H1 (cell line): ENCODE data around the gene TTC21A. TPM values are rescaled to one million over a fixed set of nuclear protein-coding genes. Genes with fewer than 3 reads are reported as not detected.

Source experiments
- CTCF ChIA-PET: fragments of 300-600 bp; sonication (Branson Sonifier 250); formaldehyde crosslinking; loops from one replicate; lab custom pipeline; 2021; ENCODE audit not compliant: partially characterized antibody; lab: Charles Lee
- POLR2A ChIA-PET: fragments of 300-600 bp; sonication (Branson Sonifier 250); formaldehyde crosslinking; loops from one replicate; lab custom pipeline; 2021; ENCODE audit warnings: inconsistent platforms; ENCODE audit not compliant: partially characterized antibody; lab: Charles Lee
- DNase-seq, 2 experiments: peaks; one replicate each; pipeline versions ENCODE4 v3.0.0 to v3.0.0-alpha.2; 2010 to 2022; ENCODE audit warnings: low spot score in 2 of 2, low read depth in 1 of 2, mixed read lengths in 1 of 2
- FAIRE-seq: peaks from 2 replicates; lab custom pipeline; 2011; peaks lifted over from hg19 to GRCh38; lab: Jason Lieb, UNC
- H2AFZ ChIP-seq: 2 replicates; pipeline ENCODE4 v1.8.1; 2012; ENCODE audit warnings: low read length, inconsistent platforms
- H2AK5ac ChIP-seq: 2 replicates; pipeline ENCODE4 v1.6.1; 2013; ENCODE audit warnings: low read depth, low read length
- H2BK120ac ChIP-seq: replicated peaks from 2 replicates; pipeline ENCODE3; 2013; ENCODE audit warnings: low read depth, low read length, inconsistent platforms
- H2BK12ac ChIP-seq: 2 replicates; pipeline ENCODE4 v1.6.1; 2013; ENCODE audit warnings: low read depth, low read length
- H2BK15ac ChIP-seq: 2 replicates; pipeline ENCODE4 v1.6.1; 2013; ENCODE audit warnings: low read length
- H2BK20ac ChIP-seq: 2 replicates; pipeline ENCODE4 v1.6.1; 2013; ENCODE audit warnings: low read length
- H2BK5ac ChIP-seq: 2 replicates; pipeline ENCODE4 v1.6.1; 2013; ENCODE audit warnings: low read depth, low read length
- H3K14ac ChIP-seq: 2 replicates; pipeline ENCODE4 v1.6.1; 2013; ENCODE audit warnings: inconsistent platforms; ENCODE audit not compliant: insufficient read length
- H3K18ac ChIP-seq: 2 replicates; pipeline ENCODE4 v1.6.1; 2013; ENCODE audit warnings: low read length; ENCODE audit errors: extremely low read depth
- H3K23ac ChIP-seq: 2 replicates; pipeline ENCODE4 v1.6.1; 2013; ENCODE audit warnings: inconsistent platforms; ENCODE audit not compliant: insufficient read length
- H3K23me2 ChIP-seq: 2 replicates; pipeline ENCODE4 v1.6.1; 2013; ENCODE audit warnings: low read depth, low read length
- H3K27ac ChIP-seq: 2 replicates; pipeline ENCODE4 v1.6.1; 2011; ENCODE audit warnings: low read depth, low read length, inconsistent platforms
- H3K27me3 ChIP-seq, 4 experiments: replicated peaks in 1 of 4; 1 replicate in 1 of 4; 2 replicates in 3 of 4; pipeline versions ENCODE4 v1.6.1 to v1.8.1; 2011 to 2013; ENCODE audit warnings: low read length in 3 of 4, mild to moderate bottlenecking in 3 of 4, inconsistent platforms in 2 of 4, mixed read lengths in 2 of 4, moderate library complexity in 1 of 4; ENCODE audit not compliant: control insufficient read depth in 3 of 4, insufficient read depth in 3 of 4; ENCODE audit errors: extremely low read depth in 1 of 4
- H3K36me3 ChIP-seq, 4 experiments: 2 replicates each; pipeline versions ENCODE4 v1.6.1 to v1.8.1; 2011 to 2013; ENCODE audit warnings: mild to moderate bottlenecking in 4 of 4, low read length in 3 of 4, moderate library complexity in 2 of 4, control low read depth in 1 of 4, inconsistent platforms in 1 of 4; ENCODE audit not compliant: insufficient read depth in 4 of 4, control insufficient read depth in 2 of 4
- H3K4ac ChIP-seq: replicated peaks from 2 replicates; pipeline ENCODE3; 2013; ENCODE audit warnings: low read length, low read depth, mixed read lengths, inconsistent platforms; ENCODE audit not compliant: insufficient read length
- H3K4me1 ChIP-seq, 4 experiments: replicated peaks in 1 of 4; 1 replicate in 1 of 4; 2 replicates in 3 of 4; pipeline versions ENCODE4 v1.6.1 to v1.8.1; 2011 to 2013; ENCODE audit warnings: low read length in 3 of 4, inconsistent platforms in 2 of 4, mixed read lengths in 1 of 4; ENCODE audit not compliant: insufficient read depth in 4 of 4, control insufficient read depth in 3 of 4
- H3K4me2 ChIP-seq, 2 experiments: 2 replicates each; pipeline versions ENCODE4 v1.6.1 to v1.8.1; 2011 to 2013; ENCODE audit warnings: low read depth in 2 of 2, low read length in 2 of 2, control low read depth in 1 of 2, inconsistent platforms in 1 of 2, mild to moderate bottlenecking in 1 of 2; ENCODE audit not compliant: insufficient read depth in 1 of 2
- H3K4me3 ChIP-seq, 4 experiments: fragments of 200-600, 300-600 bp in 1 of 4; sonication (generic), shearing (Covaris generic), sonication (Bioruptor Twin) in 1 of 4; 2 replicates each; pipeline versions ENCODE4 v1.5.1 to v1.8.1; 2011 to 2016; ENCODE audit warnings: low read length in 4 of 4, low read depth in 3 of 4, control low read depth in 2 of 4, inconsistent platforms in 2 of 4, mild to moderate bottlenecking in 2 of 4, mixed read lengths in 1 of 4, moderate library complexity in 1 of 4; ENCODE audit not compliant: insufficient read depth in 2 of 4; ENCODE audit errors: extremely low read depth in 1 of 4
- H3K56ac ChIP-seq: replicated peaks from 2 replicates; pipeline ENCODE3; 2013; ENCODE audit warnings: low read depth, mild to moderate bottlenecking, mixed read lengths, low read length, inconsistent platforms; ENCODE audit not compliant: insufficient read length
- H3K79me1 ChIP-seq: 2 replicates; pipeline ENCODE4 v1.6.1; 2013; ENCODE audit warnings: low read depth, low read length, control low read depth
- H3K79me2 ChIP-seq, 2 experiments: 2 replicates each; pipeline versions ENCODE4 v1.6.1 to v1.8.1; 2012 to 2013; ENCODE audit warnings: low read length in 2 of 2, mild to moderate bottlenecking in 2 of 2, inconsistent platforms in 1 of 2; ENCODE audit not compliant: insufficient read depth in 2 of 2, control insufficient read depth in 1 of 2
- H3K9ac ChIP-seq, 4 experiments: replicated peaks in 1 of 4; 1 replicate in 1 of 4; 2 replicates in 3 of 4; pipeline versions ENCODE4 v1.6.1 to v1.8.1; 2011 to 2013; ENCODE audit warnings: low read depth in 3 of 4, low read length in 3 of 4, control low read depth in 2 of 4, mild to moderate bottlenecking in 2 of 4, moderate library complexity in 2 of 4, inconsistent platforms in 1 of 4; ENCODE audit errors: extremely low read depth in 1 of 4
- H3K9me3 ChIP-seq, 2 experiments: 2 replicates each; pipeline versions ENCODE4 v1.6.1 to v1.8.1; 2012 to 2013; ENCODE audit warnings: mild to moderate bottlenecking in 2 of 2, moderate library complexity in 2 of 2, control low read depth in 1 of 2, inconsistent platforms in 1 of 2, low read depth in 1 of 2, low read length in 1 of 2, mixed read lengths in 1 of 2; ENCODE audit not compliant: insufficient read depth in 2 of 2
- H4K20me1 ChIP-seq, 2 experiments: replicated peaks in 1 of 2; 2 replicates each; pipeline versions ENCODE3 to v1.8.1; 2011 to 2013; ENCODE audit warnings: inconsistent platforms in 2 of 2, low read length in 2 of 2, mild to moderate bottlenecking in 1 of 2; ENCODE audit not compliant: insufficient read depth in 2 of 2, control insufficient read depth in 1 of 2
- H4K5ac ChIP-seq: 2 replicates; pipeline ENCODE4 v1.6.1; 2013; ENCODE audit warnings: low read length, low read depth, mixed read lengths, inconsistent platforms; ENCODE audit not compliant: insufficient read length
- H4K8ac ChIP-seq: 2 replicates; pipeline ENCODE4 v1.8.0; 2013; ENCODE audit warnings: mild to moderate bottlenecking, moderate library complexity, low read length, inconsistent platforms; ENCODE audit not compliant: insufficient read depth; ENCODE audit errors: extremely low read depth
- H4K91ac ChIP-seq: replicated peaks from 2 replicates; pipeline ENCODE3; 2013; ENCODE audit warnings: low read length, mixed read lengths, inconsistent platforms; ENCODE audit not compliant: insufficient read length
- CHD1 ChIP-seq: IDR thresholded peaks from 2 replicates; pipeline ENCODE4 v1.6.1; 2012; ENCODE audit warnings: low read depth, low read length, improper control_type of control experiment
- CREB1 ChIP-seq: IDR thresholded peaks from 2 replicates; pipeline ENCODE4 v1.6.1; 2012; ENCODE audit warnings: inconsistent platforms
- GTF2F1 ChIP-seq: IDR thresholded peaks from 2 replicates; pipeline ENCODE4 v1.6.1; 2012; ENCODE audit warnings: low read depth, low read length, improper control_type of control experiment, borderline replicate concordance
- HDAC2 ChIP-seq, 2 experiments: fragments of 300-600 bp in 1 of 2; sonication (generic) in 1 of 2; IDR thresholded peaks; 2 replicates each; pipeline ENCODE4 v1.6.1; 2011 to 2012; ENCODE audit warnings: low read depth in 2 of 2, low read length in 2 of 2, mild to moderate bottlenecking in 2 of 2, moderate library complexity in 2 of 2, borderline replicate concordance in 1 of 2, inconsistent platforms in 1 of 2
- PHF8 ChIP-seq: fragments of 200-600 bp; sonication (generic); conservative IDR thresholded peaks from 2 replicates; pipeline ENCODE4 v1.7.1; 2012; ENCODE audit warnings: low read depth, mild to moderate bottlenecking, inconsistent platforms, low read length, moderate library complexity
- POLR2A ChIP-seq, 2 experiments: IDR thresholded peaks; 1 replicate in 1 of 2; 2 replicates in 1 of 2; pipeline ENCODE4 v1.6.1; 2011; ENCODE audit warnings: low read depth in 2 of 2, low read length in 2 of 2, mild to moderate bottlenecking in 2 of 2; ENCODE audit errors: control extremely low read depth in 1 of 2
- RNF2 ChIP-seq: fragments of 200-900, 300-1000 bp; sonication (generic); IDR thresholded peaks from 2 replicates; pipeline ENCODE4 v1.7.1; 2016; ENCODE audit warnings: borderline replicate concordance, low read depth, mild to moderate bottlenecking, antibody characterized with exemption, low read length; ENCODE audit not compliant: poor library complexity, severe bottlenecking; ENCODE audit errors: missing control alignments
- RXRA ChIP-seq: IDR thresholded peaks from 2 replicates; pipeline ENCODE4 v1.6.1; 2011; ENCODE audit warnings: low read depth, mild to moderate bottlenecking, low read length, moderate library complexity; ENCODE audit not compliant: insufficient read depth
- SP2 ChIP-seq: IDR thresholded peaks from 2 replicates; pipeline ENCODE4 v1.6.1; 2012; ENCODE audit warnings: mild to moderate bottlenecking, low read length, inconsistent platforms
- SUZ12 ChIP-seq: fragments of 200-600 bp; sonication (generic); IDR thresholded peaks from 2 replicates; pipeline ENCODE4 v1.6.1; 2012; ENCODE audit warnings: mild to moderate bottlenecking, inconsistent platforms, low read length, moderate library complexity, mixed read lengths
- TBP ChIP-seq: IDR thresholded peaks from 2 replicates; pipeline ENCODE4 v1.6.1; 2011; ENCODE audit warnings: low read depth, low read length, improper control_type of control experiment
- YY1 ChIP-seq: IDR thresholded peaks from 2 replicates; pipeline ENCODE4 v1.6.1; 2011; ENCODE audit warnings: low read depth, mild to moderate bottlenecking, low read length
- WGBS, 2 experiments: shearing (Covaris generic) in 1 of 2; methylation state at CpG; one replicate each; pipeline versions ENCODE4 v1.1.6 to v1.1.7; 2013 to 2015; ENCODE audit warnings: low lambda C conversion rate in 2 of 2, mixed read lengths in 2 of 2, inconsistent platforms in 1 of 2, low coverage in 1 of 2, missing lambda C conversion rate in 1 of 2; ENCODE audit not compliant: insufficient replicate concordance in 2 of 2, insufficient coverage in 1 of 2, insufficient read length in 1 of 2; ENCODE audit errors: extremely low coverage in 1 of 2, missing lambda C conversion rate in 1 of 2; 5-methylcytosine and 5-hydroxymethylcytosine counted together
- polyA plus RNA-seq, 7 experiments: library from polyadenylated mRNA; depleted of rRNA in 3 of 7; stranded (reverse) in 5 of 7; unstranded in 2 of 7; fragments of >200 nt in 5 of 7; fragments of 200-250 nt in 2 of 7; gene quantifications; 1 replicate in 5 of 7; 2 replicates in 1 of 7; 4 replicates in 1 of 7; pipeline versions ENCODE4 v1.2.1 to v1.2.3, GENCODE V29; 2011 to 2013; ENCODE audit warnings: missing spikeins in 2 of 7, mixed read lengths in 2 of 7
- total RNA-seq: library from RNA; stranded (reverse); fragmentation: NEBNext Ultra II Directional; extraction: Animal tissue kit (Norgen Biotek cat#: 25700); gene quantifications from 2 replicates; pipeline ENCODE4 v1.2.1, GENCODE V29; 2021
- TF ChIP-seq, protein P1 (sequence below): IDR thresholded peaks from 2 replicates; pipeline ENCODE4 v1.6.1; 2012; ENCODE audit warnings: inconsistent platforms

Gene TTC21A
- total and polyA plus RNA-seq, 2 of the 8 experiments (the other 6 are each of a cell fraction or from before 2014, with no cell fraction given), result 2.3 to 2.8 TPM

DNA sequence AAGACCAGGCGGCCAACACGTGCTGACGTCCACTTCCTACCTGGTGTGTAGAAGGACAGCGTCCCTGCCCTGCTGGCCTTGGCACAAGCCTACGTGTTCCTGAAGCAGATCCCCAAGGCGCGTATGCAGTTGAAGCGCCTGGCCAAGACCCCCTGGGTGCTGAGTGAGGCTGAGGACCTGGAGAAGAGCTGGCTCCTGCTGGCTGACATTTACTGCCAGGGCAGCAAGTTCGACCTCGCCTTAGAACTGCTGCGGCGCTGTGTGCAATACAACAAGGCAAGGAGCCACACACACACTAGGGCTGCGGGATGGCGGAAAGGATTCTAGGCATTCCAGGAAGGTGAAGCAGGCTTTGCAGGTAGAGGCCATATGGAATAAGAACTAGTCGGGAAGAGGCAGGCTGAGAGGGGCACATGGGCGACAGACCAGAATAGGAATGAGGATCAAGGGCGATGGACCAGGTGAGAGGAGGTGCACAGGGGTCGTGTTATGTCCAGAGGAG lies 30.0 kb downstream of the TTC21A start:
- Histone ChIP-seq H2BK120ac (no peak overlapping the region), H3K9me3 (no peaks in the 10 kb centered on the region), H4K91ac (no peak overlapping the region), H3K18ac (no peak overlapping the region), H3K4me2 (no peak overlapping the region), H3K27me3 (no peaks in the 10 kb centered on the region), H4K8ac (no peak overlapping the region), H3K36me3 (peaks cover 0 to 7% (median under 1%) of the 10 kb centered on the region in 4 experiments; a peak in 3 of 8 replicates), H3K56ac (no peak overlapping the region), H3K79me1 (no peaks in the 10 kb centered on the region; the same call in 1 of the 2 replicates), H3K4me3 (no peak overlapping the region), H2AK5ac (no peak overlapping the region), H2AFZ (no peak overlapping the region), H3K23ac (no peak overlapping the region), H2BK12ac (no peak overlapping the region), H3K23me2 (no peaks in the 10 kb centered on the region), H4K5ac (no peak overlapping the region), H2BK5ac (no peak overlapping the region), H3K9ac (no peak overlapping the region), H3K4ac (no peak overlapping the region), H3K4me1 (peaks cover 0 to 3% (median 0%) of the 10 kb centered on the region in 4 experiments; a peak in 1 of 7 replicates), H3K79me2 (no peaks in the 10 kb centered on the region), H3K14ac (no peak overlapping the region), H2BK15ac (no peak overlapping the region), H3K27ac (no peak overlapping the region), H4K20me1 (peaks cover 0 to 7% of the 10 kb centered on the region in 2 experiments), H2BK20ac (no peak overlapping the region)
- 96% methylated on average over 18 of the region's 18 CpGs; no CpG with 5 or more reads in 1 of the 2 experiments for WGBS, 2 experiments
- DNase-seq (no peak), FAIRE-seq (no peak)
- ChIA-PET CTCF (interaction anchor here (1.2 to 6.8 kb wide), 6 partner anchors 9 to 154 kb away, joined by 3 to 43 read pairs (median 7); no protein-coding TSS in a partner anchor), POLR2A (interaction anchor here (1.1 to 3.3 kb wide), 3 partner anchors 10 to 21 kb away, joined by 3 to 13 read pairs (median 8); no protein-coding TSS in a partner anchor)
- TF ChIP-seq TBP (no peak), SUZ12 (no peak), RXRA (no peak), SP2 (no peak), GTF2F1 (no peak), HDAC2 (IDR thresholded peaks at IDR 0.05; ENCODE audit: borderline replicate concordance in 1 of 2, low read depth in 2 of 2, low read length in 2 of 2) (no peak), CREB1 (no peak), PHF8 (no peak), CHD1 (no peak), POLR2A (IDR thresholded peaks at IDR 0.05; ENCODE audit: control extremely low read depth in 1 of 2, low read depth in 2 of 2, low read length in 2 of 2) (no peak), RNF2 (no peak), YY1 (no peak)
- TF ChIP-seq, protein P1, sequence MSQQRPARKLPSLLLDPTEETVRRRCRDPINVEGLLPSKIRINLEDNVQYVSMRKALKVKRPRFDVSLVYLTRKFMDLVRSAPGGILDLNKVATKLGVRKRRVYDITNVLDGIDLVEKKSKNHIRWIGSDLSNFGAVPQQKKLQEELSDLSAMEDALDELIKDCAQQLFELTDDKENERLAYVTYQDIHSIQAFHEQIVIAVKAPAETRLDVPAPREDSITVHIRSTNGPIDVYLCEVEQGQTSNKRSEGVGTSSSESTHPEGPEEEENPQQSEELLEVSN, result no peak
